PFSK-1 (cell line): Measurements from ENCODE around the gene PRR9.

Source experiments
- REST ChIP-seq, 2 experiments: IDR thresholded peaks; 2 replicates each; pipeline versions ENCODE4 v1.6.1 to v1.8.0; 2011 to 2012; ENCODE audit warnings: low read depth in 2 of 2, low read length in 2 of 2, control low read depth in 1 of 2, inconsistent platforms in 1 of 2, mild to moderate bottlenecking in 1 of 2, moderate library complexity in 1 of 2; ENCODE audit not compliant: insufficient read depth in 1 of 2
- TAF1 ChIP-seq: IDR thresholded peaks from 2 replicates; pipeline ENCODE4 v1.6.1; 2012; ENCODE audit warnings: low read length, control low read depth, borderline replicate concordance; ENCODE audit not compliant: insufficient read depth

- no peak for TF ChIP-seq REST (IDR thresholded peaks at IDR 0.05; ENCODE audit: insufficient read depth in 1 of 2, low read depth in 2 of 2, low read length in 2 of 2)
- no peak for TF ChIP-seq TAF1
Measured at GRCh38 chr1:153246018-153246417, 28.6 kb downstream of the PRR9 start.
